GM19455 (cell line): Measurements from ENCODE around the gene ADH7.
"Not testable (repeated sequence)": the region's sequence is repeated elsewhere in the genome, so short reads cannot be mapped to it uniquely, and the experiment has no call there.

Experiments
- ATAC-seq: cut with Tn5 transposase; IDR thresholded peaks from one replicate; pipeline ENCODE4 v1.9.1; 2021; ENCODE audit not compliant: unreplicated experiment

Gene ADH7

DNA sequence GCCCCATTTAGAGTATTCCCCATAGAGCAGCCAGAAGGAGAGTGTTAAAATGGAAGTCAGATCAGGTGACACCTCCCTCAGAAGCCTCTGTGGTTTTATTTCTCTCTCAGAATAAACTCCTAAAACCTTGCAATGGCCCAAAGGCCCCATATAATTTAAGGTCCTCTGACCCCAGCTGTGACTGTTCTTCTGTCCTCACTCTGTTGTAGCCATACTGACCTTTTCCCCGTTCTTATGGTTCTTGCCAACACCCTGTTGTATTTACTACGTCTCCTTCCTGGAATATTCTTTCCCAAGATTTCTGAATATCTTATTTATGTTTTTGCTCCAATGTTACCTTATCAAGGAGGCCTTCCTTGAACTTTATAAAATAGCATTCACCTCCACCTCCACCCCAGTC lies 18.0 kb downstream of the ADH7 start:
- no peak for ATAC-seq

DNA sequence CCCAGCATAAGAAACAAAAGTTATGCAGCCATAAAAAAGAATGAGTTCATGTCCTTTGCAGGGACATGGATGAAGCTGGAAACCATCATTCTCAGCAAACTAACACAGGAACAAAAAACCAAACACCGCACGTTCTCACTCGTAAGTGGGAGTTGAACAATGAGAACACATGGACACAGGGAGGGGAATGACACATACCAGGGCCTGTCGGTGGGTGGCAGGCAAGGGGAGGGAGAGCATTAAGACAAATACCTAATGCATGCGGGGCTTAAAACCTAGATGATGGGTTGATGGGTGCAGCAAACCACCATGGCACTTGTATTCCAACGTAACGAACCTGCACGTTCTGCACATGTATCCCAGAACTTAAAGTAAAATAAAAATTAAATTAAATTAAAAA lies 19.4 kb downstream of the ADH7 start:
- ATAC-seq, result not testable (repeated sequence)

DNA sequence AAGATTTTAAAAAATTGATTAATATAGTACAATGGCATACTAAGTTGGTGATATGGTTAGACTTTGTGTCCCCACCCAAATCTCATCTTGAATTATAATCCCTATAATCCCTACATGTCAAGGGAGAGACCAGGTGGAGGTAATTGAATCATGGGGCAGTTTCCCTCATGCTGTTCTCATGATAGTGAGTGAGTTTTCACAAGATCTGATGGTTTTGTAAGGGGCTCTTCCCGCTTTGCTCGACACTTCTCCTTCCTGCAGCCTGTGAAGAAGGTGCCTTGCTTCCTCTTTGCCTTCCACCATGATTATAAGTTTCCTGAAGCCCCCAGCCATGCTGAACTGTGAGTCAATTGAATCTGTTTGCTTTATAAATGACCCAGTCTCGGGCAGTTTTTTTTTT lies 20.2 kb downstream of the ADH7 start:
- not testable (repeated sequence) for ATAC-seq

DNA sequence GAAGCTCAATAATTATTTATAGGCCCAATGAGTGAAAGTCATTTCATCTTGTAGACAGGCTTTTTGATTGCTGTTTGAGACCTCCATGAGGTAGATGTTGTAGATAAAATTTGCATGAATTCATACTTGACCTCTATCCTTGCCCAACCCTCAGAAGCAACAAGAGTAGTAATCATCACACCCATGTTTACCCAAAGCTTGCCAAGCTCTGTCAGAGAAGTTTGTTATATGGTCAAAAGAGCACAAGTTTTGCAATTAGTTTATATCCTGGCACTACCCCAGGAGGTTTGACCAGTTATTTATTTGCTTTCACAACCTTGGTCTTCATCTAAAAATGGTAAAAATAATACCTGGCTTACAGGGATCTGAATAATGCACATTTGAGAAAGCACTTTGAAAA lies 20.7 kb downstream of the ADH7 start:
- ATAC-seq, result no peak

DNA sequence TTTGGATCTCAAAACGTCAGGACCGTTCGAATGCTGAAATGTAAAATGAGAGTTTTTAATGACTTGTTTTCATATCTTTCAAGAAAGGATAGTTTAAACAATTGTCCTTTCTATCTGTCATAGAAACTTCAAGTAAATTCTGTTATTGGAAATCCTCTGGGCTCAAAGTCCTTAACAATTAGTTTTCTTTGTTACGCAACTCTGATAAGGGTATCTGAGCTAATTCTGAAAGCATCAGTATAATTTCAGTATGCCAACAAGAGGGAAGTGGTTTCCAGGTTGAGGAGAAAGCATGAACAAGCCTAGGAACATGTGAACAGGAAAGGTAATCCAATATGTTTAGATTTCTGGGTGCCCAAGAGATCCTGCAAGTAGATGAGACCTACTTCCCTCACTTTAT lies 22.0 kb downstream of the ADH7 start:
- no peak for ATAC-seq

DNA sequence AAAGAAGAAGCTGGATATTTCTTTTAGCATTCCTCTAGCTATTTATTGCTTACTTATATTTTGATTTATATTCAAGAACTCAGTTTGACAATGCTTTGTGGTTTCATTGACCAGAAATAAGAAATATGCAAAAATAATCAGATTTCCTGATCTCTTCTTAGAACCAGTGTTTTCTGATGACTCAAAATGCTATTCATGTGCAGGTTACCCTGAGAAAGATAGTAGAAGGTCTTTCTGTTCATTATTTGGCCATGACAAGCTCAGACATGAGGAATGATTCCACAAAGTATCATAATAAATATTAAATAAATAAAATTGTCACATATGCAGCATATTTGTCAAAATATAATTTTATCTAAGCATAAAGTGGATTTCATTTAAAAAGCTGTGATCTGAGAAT lies 24.1 kb downstream of the ADH7 start:
- ATAC-seq, result no peak

DNA sequence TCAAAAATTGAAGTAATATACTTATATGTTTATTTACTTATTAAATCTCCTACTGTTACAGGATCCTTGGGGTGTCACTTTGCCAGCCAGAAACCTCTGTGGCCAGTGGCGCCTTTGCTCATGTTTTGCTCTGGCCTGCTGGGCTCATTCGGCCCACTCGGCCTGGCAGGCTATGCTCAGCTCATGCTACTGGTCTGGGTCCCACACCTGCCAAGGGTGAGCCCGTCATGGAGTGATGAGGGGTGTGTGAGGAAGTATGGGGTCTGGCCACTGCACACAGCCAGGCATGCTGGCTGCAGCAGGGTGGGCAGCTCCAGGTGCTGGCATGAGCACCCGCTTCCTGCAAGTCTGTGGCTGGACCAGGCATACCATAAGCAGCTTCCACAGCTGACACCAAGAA lies 25.1 kb downstream of the ADH7 start:
- no peak for ATAC-seq

DNA sequence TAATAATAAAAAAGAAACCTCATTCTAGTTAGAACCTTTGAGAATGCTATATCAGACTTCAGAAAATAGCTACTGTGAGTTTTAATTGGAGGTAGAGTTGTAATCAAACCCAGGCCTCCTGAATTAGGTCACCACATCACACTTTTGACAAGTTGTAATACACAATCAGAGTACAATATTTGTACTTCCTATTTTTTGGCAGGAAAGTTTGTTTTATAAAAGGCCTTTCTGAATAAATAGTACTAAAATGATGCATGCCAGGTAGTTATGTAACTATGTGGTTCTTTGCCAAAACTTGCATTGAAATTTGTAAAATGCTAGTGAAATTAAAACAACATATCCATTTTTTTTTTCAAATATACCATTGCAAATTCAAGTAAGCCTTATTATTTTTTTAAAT lies 26.8 kb downstream of the ADH7 start:
- no peak for ATAC-seq

DNA sequence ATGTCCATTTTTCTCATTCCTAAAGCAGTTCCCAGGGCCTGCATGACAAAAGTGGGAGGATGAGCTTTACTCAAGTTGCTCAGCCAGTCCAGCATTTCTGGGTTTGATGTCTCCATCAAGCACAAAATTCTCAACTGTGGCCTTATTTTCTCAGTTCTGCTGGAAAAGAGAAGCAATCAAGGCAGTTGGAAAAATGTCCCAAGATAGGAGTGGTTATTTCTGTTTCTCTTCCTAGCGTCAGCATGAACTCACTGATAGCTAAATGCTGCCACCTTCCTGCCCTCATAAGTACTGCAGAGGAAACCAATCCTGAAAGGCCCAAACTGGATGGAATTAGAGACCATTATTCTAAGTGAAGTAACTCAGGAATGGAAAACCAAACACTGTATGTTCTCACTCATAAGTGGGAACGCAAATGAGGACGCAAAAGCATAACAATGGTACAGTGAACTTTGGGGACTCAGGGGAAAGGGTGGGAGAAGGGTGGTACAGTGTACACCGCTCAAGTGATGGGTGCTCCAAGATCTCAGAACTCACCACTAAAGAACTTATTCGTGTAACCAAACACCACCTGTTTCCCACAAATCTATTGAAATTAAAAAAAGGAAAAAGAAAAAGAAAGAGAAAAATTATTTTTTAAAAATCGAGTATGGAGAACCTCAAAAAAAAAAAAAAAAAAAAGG lies 29.6 kb downstream of the ADH7 start:
- no peak for ATAC-seq

DNA sequence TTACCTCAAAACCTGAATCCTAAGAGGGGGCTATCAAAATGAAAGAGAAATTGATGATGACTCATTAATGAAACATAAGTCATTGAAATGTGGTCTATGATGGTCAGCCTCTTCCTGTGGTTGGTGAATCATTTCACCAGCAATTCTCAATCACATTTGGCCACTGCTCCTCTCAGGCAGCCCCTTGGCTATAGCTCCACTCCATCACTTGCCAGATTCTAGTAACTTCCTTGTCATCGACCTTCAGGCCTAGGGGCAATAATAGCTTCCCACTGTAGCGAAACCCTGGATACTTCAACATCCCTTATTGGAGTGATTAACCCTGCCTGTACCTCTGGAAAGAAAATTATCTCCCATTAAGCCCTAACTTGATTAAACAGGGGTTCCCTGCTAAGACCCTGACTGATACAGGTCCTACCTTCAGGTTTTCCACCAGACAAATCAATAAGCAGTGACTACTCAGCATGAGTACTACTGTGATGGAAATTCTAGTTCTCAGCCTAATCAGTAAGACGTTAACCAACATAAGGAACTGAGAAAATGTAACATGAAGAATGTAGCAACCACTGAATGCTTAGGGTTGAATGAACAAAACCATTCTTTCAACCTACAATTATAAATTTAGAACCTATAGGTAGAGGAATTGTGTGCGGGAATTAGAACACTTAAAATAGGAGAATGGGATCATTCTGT lies 30.4 kb downstream of the ADH7 start:
- peak; percentile 93 for ATAC-seq

DNA sequence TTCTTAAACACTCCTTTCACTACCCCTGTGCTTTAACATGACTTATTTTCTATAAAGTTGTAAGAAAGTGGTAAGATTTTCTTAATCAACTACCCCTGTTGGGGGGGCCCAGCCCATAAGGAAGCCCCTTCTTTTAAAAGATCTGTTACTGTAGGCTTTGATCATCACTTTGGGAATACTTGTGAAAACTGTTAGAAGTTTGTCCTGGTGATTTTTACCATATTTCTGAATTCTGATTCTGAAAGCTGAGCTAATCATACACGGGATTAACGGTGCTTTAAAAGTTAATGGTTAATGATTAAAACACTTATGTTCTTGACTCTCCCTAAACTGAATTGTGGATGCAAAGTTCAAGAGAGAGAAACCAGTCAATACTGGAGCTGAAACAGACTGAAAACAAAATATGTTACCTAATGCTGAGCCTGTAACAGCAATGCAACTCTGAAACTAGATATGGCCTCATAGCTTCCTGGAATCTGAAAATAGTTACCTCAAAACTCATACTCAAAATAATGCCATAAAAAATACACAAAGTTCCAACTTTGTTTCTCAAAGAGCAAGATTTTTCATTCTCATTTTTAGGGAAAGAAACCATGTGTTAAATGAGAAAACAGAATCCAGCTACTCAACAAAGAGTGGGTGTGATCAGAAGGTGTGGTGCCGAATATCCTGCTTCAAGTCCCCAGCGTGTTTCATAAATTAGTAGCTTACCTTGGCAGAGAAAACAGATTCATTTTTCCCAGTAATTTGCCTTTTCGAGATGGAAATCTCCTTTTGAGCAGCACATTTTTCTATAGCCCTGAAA lies 31.6 kb downstream of the ADH7 start:
- ATAC-seq, result peak; percentile 63

DNA sequence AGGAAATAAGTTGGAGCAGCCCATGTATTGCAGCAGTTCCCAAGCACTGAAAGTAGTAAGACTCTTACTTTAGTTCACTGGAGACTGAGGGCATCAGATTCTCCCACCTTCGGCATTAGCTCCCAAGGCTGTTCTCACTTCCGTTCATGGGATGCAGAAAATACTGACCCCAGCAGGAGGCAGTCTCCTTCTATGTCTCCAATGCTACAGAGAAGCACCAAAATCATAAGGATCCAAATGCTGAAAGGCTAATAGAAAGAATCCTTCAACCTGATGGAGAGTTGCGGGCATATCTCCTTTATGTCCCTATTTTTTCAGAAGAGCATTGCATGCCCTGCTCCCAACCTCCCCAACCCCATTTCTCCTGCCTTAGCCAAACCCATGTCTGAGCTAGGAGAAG lies 32.4 kb downstream of the ADH7 start:
- ATAC-seq, result no peak

DNA sequence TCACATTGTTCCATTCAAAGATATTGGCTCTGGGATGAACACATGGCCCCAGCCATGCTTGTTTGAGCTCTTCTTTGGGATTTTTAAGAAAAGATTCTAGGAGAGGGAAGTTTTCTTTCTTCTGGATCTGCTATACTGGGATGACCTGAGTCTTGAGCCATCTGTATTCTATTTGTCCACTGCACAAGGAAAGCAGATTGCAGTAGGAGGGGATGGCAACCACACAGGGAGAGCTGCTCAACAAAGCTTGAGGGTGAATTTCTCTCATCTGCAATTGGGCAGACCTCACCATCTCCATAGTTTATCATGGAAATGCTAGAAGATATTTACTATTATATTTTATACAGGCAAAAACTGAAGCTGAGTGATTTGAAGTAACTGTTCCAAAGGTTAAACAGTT lies 34.3 kb downstream of the ADH7 start:
- ATAC-seq, result no peak

DNA sequence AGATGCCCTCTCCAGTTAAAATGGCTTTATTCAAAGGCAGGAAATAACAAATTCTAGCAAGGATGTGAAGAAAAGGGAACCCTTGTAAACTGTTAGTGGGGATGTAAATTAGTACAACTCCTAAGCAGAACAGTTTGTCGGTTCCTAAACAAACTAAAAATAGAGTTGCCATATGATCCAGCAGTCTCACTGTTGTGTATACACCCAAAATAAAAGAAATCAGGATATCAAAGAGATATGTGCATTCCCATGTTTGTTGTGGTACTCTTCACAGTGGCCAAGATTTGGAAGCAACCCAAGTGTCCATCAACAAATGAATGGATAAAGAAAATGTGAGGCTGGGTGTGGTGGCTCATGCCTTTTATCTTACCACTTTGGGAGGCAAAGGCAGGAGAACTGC lies 36.1 kb downstream of the ADH7 start:
- no peak for ATAC-seq

DNA sequence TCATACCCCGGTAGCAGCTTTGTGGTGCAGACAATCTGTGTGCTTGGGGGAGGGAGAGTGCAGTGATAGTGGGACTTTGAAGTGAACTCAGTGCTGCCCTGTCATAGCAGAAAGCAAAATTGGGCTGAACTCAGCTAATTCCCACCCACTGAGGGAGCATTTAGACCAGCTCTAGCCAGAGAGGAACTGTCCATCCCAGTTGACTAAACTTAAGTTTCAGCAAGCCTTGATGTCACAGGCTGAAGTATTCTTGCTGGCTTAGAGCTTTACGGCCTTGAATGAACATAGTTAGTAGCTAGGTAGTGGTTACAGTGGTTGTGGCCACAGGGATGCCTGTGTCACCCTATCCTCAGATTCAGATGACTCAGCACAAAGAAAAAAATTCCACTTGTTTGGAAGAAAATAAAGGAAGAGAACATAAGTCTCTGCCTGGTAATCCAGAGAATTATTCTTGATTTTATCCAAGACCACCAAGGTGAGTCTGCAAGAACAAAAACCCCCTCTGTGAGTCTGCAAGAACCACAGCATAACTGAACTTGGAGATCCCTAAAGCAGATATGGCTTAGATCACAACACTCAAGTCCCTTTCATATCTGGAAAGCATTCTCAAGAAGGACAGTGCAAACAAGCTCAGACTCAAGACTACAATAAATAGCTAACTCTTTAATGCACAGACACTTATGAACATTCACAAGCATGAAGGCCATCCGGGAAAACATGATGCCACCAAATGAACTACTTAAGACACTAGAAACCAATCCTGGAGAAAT lies 39.4 kb downstream of the ADH7 start:
- no peak for ATAC-seq

DNA sequence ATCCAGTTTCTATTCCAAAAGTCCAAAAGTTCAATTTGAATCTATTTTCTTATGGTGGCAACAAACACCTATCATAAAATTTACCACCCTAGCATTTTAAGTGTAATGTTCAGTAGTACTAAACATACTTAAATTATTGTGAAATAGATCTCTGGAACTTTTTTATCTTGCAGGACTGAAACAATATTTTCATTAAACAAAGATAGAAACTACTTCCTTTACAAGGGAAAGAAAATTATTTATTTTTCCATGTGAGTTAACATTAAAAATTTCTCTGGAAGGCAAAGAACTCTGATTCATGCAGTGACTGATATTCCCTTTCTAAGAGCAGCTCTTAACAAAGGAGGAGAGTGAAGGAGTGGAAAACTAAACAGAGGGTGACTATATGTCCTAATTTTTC lies 40.2 kb downstream of the ADH7 start:
- no peak for ATAC-seq

DNA sequence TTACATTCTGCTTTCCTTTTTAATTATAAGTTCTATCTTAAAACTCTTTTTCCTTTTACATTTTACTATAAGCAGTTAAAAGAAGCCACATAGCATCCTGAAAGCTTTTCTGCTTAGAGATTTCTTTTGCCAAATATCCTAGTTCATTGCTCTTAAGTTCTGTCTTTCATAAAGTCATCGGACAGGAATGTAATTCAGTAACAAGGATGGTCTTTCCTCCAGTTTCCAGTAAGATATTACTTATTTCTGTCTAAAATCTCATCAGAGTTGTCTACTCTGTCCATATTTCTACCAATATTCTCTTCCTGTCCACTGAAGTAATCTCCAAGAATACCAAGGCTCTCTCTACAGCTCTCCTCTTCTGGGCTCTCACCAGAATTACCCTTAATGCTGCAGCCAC lies 45.1 kb downstream of the ADH7 start:
- ATAC-seq, result no peak

DNA sequence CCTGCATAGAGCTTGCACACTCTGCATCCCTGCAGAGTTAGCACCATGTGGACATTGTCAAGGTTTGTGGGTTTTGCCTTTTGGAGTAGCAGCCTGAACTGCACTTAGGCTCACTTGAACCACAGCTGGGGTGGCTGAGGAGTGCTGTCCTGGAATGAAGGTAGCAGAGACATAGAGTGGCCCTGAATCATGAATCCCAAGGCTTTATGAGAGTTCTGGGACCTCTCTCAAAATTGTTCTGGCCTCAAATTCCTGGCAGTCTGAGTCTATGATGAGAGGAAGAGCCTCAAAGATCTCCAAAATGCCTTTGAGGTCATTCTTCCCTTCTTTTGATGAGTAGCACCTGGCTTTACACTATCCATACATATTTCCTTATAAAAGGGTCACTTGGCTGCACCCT lies 45.5 kb downstream of the ADH7 start:
- no peak for ATAC-seq

DNA sequence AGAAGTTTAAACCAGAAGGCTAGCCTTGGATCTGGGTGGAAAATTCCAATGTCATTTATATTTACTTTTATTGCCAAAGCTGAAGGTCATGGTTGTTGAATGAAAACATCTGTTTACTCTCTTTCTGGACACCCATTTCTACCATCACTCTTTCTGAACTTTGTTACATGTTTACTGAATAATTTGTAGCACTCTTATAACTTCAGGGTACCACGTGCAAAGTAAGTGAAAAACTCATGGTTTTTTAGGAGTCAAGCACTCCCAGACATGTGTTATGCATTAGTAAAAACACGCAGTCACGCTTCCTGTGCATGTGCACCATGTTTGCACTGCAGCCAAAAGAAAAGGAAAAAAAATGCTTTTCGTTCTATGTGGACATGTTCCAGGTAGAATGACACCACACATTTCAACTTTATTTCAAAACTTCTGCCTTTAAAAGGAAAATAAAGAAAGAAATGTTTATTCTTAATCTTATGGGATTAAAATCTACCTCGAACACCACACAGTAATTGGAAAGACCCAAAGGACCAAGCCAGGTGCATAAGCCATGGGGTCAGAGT lies 51.2 kb downstream of the ADH7 start:
- no peak for ATAC-seq

DNA sequence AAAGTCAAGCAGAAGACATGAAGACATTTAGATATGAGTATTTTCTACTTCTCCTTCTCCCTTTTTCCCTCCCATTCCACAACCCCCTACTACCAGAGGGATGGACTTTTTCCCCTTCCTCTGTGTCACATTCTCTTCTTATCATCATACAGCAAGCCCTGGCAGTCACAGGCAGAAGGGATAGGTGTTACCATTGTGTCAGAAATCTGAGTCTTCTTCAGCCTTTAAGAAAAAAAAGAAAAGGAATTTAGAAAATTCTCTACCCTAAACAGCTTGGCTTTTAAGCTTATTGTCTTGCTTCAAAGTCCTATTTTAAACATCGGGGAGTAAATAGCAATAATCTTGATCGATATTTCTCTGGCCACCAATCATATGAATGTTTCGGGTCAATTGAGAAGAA lies 51.7 kb downstream of the ADH7 start:
- ATAC-seq, result no peak

DNA sequence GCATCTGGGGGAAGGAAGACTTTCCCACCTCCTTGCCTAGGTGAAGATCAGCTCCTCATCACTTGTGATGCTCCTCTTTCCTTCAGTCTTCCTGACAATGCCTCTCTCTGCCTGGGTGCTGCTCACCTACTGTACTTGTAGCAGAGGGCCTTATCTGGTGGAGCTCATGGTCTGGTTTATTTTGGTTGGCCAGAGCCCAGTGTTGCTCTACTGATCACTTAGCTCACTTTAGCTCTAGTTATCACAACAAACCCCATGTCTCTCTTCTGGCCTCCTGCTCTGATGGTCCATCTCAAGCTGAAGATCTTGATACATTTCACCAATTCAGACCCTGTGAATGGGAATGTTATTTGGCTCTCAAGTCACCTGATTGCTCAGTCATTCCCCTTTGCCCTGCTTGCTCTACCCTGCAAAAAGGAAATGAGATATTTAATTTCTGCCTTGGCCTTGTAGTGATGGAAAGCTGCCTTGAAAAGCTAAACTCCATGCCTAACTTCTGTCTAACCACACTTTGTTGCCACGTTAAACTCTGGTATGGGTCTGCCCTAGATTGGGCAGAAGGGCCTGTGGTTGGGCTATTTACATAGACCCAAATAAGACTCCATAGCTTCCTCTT lies 52.3 kb downstream of the ADH7 start:
- no peak for ATAC-seq
